22Rv1 (cell line): Measurements from ENCODE around the gene PDE4B.

ENCODE experiments used
- CTCF ChIP-seq: fragments of 450-650 bp; IDR thresholded peaks from 2 replicates; pipeline ENCODE4 v1.5.1; 2017; ENCODE audit warnings: mild to moderate bottlenecking
- ZFX ChIP-seq: fragments of 450-650 bp; IDR thresholded peaks from 2 replicates; pipeline ENCODE4 v1.6.1; 2017; ENCODE audit warnings: antibody characterized with exemption, borderline replicate concordance

- no peak for TF ChIP-seq CTCF
- TF ChIP-seq ZFX, result no peak
Observed at GRCh38 chr1:66275083-66275482, 482.4 kb downstream of the PDE4B start.
